Measurements from ENCODE around the gene IWS1. TPM values are rescaled to one million over a fixed set of nuclear protein-coding genes. Genes with fewer than 3 reads are reported as not detected.

The IWS1 gene
- polyA plus RNA-seq, 3 donors: 65.0 to 79.4 (median 72.0) TPM

DNA sequence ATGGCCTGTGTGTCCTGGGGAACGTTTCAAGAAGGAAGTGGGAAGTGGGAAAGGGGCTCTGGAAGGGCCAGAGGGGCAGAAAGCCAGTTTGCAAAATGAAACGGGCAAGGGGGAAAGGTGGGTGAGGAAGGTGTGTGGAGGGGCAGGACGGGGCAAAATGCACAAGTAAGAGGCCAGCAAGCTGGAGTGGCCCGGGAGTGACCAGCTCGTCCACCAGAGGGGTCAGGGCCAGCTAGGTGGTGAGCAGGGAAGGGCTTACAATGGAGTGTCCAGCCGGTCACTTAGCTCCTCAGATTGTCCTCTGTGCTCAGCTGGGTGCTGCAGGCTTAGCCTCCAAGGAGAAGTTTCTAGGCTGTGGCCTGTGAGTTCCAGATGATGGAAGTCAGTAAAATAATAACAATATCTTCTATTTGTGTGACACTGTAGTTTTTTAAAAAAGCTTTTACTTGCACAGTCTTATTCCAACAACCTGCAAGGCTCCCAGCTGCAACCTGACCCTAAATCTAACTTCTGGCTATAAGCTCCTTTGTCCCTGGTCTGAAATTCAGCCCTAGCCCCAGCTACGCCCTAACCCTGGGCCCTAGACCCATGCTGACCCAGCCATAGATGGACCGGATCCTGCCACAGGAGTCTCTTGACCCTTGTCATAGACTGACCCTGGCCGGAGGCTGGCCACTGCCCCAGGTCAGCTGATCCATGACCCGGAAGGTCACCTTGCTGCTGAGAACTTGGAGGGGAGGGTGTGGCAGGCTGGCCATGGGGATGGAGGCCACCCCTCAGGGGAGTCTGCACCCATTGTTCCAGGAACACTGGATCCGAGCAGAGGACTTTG lies 38.4 kb upstream of the IWS1 start:
- DNase-seq (ENCODE audit: extremely low read depth in 1 of 11, low read depth in 9 of 11, low spot score in 4 of 11): no peak

DNA sequence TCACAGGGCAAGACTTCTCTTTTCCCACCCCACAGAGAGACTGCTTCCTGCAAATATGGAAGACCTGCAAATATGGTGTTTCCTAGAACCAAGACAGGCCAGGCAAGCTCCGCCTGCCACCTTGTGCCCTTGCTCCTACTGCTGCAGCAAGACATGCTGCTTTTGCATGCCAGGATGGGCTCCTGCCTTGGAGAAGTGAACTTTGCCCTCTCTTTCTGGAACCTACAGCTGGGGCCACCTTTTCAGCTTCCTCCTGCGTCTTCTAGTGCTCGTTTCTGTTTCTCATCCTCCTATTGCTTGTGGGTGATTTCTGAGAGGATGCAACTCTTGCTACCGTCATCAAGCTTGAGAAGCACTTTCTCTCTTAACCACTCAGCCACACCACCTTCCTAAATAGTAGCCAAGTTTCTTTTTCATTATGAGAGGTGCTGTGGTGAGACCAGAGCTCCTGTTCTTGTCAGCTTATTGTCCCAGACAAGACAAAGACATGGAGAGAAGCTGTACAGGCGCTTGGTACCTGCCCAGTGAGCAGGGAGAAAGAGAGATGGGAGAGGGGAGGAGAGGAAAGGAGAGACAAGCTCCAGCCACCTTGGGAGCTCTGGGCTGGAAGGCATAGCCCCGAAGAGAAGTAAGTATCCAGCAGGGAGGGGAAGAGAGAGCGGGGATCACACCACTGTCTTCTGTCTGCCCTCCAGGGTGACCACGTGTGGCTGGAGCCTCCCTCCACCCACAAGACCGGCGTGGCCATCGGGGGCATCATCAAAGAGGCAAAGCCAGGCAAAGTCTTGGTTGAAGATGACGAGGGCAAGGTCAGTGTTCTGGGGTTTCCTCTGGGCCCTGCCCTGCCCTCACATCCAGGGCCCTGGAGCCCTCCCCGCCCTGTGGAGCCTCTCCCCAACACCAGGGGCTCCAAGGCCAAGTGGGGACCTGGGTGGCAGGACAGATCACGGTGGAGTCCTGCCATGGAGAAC lies 37.5 kb upstream of the IWS1 start:
- no peak for DNase-seq (ENCODE audit: extremely low read depth in 1 of 11, low read depth in 9 of 11, low spot score in 4 of 11)

DNA sequence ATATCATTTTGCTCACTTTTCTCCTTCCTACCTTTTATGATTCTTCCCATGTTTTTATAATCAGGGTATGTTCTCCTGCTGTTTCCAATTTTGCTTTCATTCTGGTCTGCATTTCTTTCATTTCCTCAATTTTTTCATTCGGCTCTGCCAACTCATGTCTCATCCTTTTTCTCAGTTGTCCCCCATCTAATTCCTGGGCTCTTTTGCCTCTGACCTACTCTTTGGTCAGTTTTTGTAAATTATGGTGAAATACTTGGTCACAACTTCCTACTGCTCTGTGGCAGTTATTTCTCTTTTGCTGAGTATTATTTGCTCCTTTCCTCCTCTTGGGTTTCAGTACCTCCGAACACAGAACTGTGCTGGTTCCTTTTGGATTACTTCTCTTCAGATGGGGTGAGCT lies 36.6 kb upstream of the IWS1 start:
- DNase-seq (ENCODE audit: extremely low read depth in 1 of 11, low read depth in 9 of 11, low spot score in 4 of 11): no peak

DNA sequence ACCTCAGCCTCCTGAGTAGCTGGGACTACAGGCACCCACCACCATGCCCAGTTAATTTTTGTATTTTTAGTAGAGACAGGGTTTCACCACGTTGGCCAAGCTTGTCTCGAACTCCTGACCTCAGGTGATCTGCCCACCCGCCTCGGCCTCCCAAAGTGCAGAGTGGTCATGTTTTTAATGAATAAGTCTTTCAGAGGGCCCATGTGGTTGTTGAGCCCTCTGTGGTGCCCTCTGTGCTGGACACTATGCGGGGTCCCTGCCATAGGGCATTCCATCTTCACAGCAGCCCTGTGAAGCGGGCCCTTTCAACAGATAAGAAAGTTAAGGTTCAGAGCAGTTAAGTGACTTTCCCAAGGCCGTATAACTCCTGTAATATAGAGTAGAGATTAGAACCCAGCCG lies 35.1 kb upstream of the IWS1 start:
- no peak for DNase-seq (ENCODE audit: extremely low read depth in 1 of 11, low read depth in 9 of 11, low spot score in 4 of 11)

DNA sequence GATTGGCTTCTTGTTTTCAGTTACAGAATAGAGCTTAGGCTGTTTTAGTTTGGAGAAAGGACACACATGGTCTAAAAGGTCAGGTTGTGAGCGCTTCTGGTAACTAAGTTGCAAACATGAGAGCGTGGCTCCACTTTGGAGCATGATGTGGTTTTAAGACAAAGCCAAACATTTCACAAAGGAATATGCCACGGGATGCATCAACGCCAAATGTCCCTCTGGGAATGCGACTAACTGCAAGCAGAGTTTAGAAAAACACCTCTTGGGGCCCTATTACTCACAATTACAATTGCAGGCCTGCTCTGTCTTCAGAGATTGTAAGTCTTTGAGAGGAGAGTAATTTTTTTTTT lies 34.6 kb upstream of the IWS1 start:
- no peak for DNase-seq (ENCODE audit: extremely low read depth in 1 of 11, low read depth in 9 of 11, low spot score in 4 of 11)

DNA sequence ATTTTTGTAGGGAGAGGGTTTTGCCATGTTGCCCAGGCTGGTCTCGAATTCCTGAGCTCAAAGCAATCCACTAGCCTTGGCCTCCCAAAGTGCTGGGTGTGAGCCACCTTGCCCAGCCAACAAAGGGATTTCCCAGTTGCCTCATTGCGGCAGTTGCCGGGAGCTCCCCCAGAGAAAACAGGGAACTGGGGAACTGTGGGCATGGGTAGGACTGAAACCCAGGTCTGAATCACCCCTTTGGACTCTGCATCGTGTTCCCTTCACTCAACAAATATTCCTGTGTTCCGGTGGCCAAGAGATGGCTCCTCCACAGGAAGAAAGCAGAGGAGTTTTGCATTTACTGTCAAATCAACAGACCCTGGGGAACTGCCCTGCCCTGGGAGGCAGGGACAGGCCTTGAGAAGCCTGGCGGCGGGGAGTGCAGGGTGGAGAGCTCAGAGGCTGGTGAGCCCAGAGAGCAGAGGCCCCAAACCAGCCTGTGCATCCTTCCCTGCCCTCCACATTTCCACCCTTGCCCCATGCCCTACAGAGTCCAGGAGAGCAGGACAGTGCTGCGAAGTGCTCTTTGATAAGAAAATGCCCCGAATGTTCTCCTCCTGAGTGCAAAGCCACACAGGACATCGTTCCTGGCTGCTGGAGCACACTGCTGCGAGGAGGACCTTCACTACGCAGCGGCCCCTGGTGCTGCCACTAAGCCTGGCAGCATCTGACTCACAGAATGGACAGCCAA lies 34.1 kb upstream of the IWS1 start:
- no peak for DNase-seq (ENCODE audit: extremely low read depth in 1 of 11, low read depth in 9 of 11, low spot score in 4 of 11)

DNA sequence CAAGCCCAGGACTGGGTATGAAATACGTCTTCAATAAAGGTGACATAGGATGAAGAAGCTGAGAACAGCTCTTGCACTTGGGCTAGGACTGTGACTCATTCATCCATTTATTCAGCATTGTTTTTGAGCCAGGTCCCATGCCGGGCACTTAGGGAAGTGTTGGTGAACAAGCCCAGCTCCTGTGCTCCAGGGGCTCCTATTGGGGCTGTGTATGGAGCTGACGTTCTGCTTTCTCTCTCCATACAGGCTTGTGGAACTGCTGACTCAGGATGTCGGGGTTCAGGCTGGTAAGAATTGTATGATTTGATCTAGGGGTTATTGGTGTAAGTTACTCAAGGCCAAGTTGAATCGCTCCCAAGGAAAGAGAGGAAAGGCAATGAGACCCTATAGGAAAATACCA lies 33.2 kb upstream of the IWS1 start:
- no peak for DNase-seq (ENCODE audit: extremely low read depth in 1 of 11, low read depth in 9 of 11, low spot score in 4 of 11)

DNA sequence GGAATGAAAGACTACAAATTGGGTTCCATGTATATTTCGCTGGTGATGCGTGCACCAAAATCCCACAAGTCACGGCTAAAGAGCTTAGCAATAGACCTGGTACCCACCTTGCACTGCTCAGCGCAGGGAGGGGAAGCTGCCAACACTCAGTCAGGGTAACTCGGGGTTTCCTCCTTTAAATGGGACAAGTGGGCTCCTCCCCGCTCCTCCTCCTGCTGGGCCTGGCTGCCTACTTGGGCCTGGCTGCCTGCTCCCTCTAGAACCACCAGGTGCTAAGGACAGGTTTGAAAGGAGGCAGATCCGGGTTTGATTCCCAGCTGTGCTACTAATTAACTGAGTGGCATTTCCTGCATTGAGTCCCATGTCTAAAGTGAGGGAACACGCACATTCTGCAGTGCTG lies 32.6 kb upstream of the IWS1 start:
- no peak for DNase-seq (ENCODE audit: extremely low read depth in 1 of 11, low read depth in 9 of 11, low spot score in 4 of 11)

DNA sequence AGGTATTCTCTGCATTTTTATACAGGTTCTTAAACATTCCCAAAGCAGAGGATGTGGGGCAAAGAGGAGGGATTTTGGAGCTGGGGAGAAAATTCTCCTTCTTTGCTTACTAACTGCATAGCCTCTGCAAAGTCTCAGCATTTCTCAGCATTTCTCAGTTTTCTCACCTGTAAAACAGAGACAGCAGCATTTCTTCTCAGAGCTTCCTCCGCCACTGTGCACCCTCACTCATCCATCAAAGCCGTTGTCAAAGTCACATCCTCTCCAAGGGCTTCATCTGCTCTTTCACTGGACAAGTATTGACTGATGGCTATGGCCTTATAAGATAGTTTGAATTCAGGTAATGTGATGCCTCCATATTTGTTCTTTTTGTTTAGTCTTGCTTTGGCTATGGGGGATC lies 26.6 kb upstream of the IWS1 start:
- no peak for DNase-seq (ENCODE audit: extremely low read depth in 1 of 11, low read depth in 9 of 11, low spot score in 4 of 11)

DNA sequence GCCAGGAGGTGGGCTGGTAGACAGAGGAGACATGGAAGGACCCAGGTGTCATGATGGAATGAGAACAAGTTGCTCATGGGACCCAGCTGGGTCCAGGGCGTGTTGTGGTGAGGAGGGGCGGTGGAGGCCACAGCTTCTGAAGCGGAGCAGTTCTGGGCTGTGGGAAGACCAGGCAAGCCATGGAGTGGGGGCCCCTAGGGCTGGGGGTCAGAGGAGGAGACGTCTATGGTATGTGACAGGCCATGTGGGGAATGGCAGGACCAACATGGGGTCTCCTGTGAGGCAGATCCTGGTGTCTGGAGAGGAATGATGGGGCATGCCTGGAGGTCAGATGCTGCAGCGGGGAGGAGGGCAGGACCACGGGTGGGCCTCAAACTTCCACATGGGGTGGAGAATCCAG lies 26.0 kb upstream of the IWS1 start:
- DNase-seq (ENCODE audit: extremely low read depth in 1 of 11, low read depth in 9 of 11, low spot score in 4 of 11): no peak

DNA sequence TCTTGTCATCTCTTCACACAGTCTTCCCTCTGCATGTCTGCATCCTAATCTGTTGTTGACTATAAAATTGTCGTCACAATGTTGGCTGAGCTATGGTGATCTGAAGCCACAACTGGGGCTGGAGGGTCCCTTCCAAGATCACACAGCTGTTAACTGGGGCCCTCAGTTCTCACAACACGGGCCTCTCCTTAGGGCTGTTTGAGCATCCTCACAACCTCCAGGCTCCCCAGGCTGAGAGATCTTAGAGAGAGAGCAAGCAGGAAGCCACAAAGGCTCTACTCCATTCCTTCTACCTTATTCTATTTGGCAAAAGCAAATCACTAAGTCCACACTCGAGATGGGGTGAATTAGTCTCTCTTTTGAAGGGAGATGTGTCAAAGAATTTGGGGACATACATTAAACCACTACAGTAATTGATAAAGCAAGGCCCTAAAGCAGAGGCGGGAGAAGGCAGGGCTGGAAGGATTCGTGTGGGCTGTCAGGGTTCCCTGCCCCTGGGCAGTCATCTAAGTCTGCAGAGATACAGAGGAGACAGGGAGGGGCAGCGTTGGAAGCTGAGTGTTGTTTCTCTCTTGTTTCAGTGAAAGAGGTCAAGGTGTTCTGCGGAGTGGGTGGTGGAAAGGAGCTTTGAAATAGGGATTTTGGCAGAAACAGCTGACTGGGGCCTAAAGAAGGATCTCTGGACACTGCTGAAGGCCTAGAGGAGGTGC lies 25.1 kb upstream of the IWS1 start:
- DNase-seq (ENCODE audit: extremely low read depth in 1 of 11, low read depth in 9 of 11, low spot score in 4 of 11): no peak

DNA sequence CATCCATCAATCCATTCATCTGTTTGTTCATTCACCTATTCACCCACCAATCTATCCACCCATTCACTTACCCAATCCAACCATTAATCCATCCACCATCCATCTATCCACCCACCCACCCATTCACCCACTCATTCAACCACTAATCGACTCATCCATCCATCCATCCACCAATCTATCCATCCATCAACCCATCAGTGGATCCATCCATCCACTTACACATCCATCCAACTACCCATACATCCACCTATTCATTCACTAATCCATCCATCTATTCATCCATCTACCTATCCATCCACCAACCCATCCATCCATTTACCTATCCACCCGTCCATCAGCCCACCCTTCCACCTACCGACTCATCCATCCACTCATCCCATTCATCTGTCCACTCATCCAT lies 20.5 kb upstream of the IWS1 start:
- DNase-seq (ENCODE audit: extremely low read depth in 1 of 11, low read depth in 9 of 11, low spot score in 4 of 11): no peak

DNA sequence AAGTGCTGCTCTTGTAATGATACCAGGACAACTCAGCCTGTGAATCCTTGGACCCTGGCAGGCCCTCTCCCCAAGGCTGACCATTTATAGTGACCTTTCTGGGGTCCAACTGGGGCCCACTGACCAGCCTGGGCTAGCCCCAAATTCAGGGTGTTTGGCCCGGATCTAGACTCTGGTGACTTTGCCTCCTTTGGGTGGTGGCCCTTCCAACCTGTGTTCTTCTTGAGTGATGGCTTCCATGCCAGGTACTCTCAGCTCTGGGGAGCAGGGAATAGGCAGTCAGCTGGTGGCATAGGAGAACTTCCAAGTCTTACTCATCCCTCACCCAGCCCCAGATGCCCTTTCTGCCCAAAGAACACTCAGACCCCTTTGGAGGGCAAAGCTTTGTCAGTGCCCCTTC lies 19.5 kb upstream of the IWS1 start:
- no peak for DNase-seq (ENCODE audit: extremely low read depth in 1 of 11, low read depth in 9 of 11, low spot score in 4 of 11)

DNA sequence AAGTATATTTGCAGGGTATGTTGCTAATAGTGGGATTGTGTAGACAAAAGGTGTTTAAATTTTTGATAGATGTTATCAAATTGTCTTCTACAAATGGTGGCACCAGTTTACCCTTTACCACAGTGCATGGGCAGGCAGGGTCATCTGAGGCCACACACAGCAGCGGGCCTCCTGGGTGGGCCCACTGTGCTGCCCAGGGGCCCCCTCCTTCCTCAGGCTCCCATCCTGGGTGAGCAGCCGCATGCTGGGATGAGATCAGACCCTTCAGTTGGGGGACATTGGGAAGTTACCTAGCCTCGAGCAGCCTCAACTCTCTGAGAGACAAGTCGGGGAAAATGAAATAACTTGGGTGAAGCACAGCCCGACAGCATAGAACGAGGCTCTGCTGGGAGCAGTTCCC lies 18.9 kb upstream of the IWS1 start:
- no peak for DNase-seq (ENCODE audit: extremely low read depth in 1 of 11, low read depth in 9 of 11, low spot score in 4 of 11)

DNA sequence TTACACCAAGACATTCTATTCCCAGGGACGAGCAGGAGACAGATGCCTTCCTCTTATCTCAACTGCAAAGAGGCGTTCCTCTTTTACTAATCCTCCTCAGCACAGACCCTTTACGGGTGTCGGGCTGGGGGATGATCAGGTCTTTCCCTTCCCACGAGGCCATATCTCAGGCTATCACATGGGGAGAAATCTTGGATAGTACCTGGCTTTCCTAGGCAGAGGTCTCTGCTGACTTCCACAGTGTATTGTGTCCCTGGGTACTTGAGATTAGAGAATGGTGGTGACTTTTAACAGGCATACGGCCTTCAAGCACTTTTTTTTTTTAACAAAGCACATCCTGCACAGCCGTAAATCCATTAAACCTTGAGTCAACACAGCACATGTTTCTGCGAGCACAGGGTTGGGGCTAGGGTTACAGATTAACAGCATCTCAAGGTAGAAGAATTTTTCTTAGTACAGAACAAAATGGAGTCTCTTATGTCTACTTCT lies 16.8 kb upstream of the IWS1 start:
- peak in 1 of 11 donors; percentile 3 for DNase-seq (ENCODE audit: extremely low read depth in 1 of 11, low read depth in 9 of 11, low spot score in 4 of 11)

DNA sequence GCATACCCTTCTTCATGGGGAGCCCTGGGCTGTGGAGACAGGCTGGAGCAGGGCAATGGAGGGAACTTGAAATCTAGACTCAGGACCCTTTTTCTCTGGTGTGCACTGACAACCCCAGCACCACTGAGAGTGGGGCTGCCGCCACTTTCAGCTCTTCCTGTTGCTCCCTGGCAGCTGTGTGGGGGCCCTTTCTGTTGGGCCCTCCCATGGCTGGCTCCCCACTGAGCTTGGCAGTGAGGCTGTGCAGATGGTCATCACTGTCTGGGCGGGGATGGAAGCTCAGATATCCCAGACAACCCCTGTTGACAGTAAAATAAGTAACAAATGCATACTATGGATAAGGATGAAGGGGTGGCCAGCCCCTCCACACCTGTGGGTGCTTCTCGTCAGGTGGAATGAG lies 15.9 kb upstream of the IWS1 start:
- no peak for DNase-seq (ENCODE audit: extremely low read depth in 1 of 11, low read depth in 9 of 11, low spot score in 4 of 11)

DNA sequence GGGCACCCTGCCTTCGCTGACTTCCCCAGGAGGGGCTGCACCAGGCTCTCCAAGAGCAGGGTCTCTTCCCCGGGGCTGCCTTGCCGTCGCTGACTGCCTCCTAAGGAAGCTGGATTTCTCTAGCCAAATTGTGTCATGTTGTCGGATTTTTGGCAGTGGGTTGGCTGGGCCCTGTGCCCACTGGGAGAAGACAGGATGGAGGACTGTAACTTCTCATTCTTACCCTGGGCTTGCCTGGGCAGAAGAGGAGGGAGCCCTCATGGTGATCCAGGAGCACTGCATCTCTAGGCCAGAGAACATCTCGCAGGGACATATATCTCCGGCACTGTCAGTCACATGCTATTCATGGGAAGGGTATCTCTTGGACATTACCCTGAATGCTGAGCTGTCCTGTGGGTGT lies 15.5 kb upstream of the IWS1 start:
- DNase-seq (ENCODE audit: extremely low read depth in 1 of 11, low read depth in 9 of 11, low spot score in 4 of 11): no peak

DNA sequence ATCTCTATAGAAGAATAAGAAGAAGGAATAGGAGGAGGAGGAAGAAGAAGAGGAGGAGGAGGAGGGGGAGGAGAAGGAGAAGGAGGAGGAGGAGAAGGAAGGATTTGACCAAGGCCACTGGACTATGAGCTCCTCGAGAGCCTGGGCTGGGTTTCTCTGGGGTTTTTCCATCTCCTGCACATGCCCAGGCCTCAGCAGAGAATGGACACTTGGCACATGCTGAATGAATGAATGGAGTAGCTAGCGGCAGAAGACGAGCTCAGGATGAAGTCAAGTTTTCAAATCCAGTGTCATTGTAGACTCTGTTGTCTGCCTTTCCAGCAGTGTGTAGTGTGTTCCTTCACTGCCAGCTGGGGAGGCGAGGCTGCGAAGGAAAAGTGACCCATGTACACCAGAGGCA lies 11.4 kb upstream of the IWS1 start:
- no peak for DNase-seq (ENCODE audit: extremely low read depth in 1 of 11, low read depth in 9 of 11, low spot score in 4 of 11)
